Uterus (tissue), 2 donors: ENCODE results near the gene MYZAP.

ENCODE experiments used
- POLR2A ChIP-seq, 2 donors: fragments of 450-650 bp; IDR thresholded peaks; one replicate each; pipeline ENCODE4 v1.6.1; 2016; ENCODE audit warnings: antibody characterized with exemption in 2 of 2, mild to moderate bottlenecking in 1 of 2, moderate library complexity in 1 of 2
- TF ChIP-seq, protein P1 (sequence below), 4 experiments: fragments of 200-600 bp in 2 of 4; fragments of 450-650 bp in 2 of 4; sonication (generic) in 2 of 4; IDR thresholded peaks; one replicate each; pipeline ENCODE4 v1.5.1; 2016 to 2019; ENCODE audit warnings: antibody characterized with exemption in 4 of 4, mild to moderate bottlenecking in 2 of 4, moderate library complexity in 1 of 4

DNA sequence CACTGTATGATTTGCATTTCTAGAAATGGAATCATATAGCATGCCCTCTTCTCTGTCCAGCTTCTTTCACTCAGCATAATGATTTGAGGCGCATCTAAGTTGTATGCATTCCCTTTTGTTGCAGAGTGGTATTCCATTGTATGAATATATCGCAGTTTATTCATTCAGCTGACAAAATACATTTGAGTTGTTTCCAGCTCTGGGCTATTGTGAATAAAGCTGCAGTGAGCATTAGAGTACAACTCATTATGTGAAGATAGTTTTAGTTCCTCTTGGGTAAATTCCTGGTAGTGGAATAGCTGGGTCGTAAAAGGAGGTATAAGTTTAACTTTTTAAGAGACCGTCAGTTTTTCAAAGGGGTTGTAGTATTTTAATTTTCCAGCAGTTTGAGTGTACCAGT, 76.3 kb downstream of the MYZAP start:
- TF ChIP-seq, protein P1, sequence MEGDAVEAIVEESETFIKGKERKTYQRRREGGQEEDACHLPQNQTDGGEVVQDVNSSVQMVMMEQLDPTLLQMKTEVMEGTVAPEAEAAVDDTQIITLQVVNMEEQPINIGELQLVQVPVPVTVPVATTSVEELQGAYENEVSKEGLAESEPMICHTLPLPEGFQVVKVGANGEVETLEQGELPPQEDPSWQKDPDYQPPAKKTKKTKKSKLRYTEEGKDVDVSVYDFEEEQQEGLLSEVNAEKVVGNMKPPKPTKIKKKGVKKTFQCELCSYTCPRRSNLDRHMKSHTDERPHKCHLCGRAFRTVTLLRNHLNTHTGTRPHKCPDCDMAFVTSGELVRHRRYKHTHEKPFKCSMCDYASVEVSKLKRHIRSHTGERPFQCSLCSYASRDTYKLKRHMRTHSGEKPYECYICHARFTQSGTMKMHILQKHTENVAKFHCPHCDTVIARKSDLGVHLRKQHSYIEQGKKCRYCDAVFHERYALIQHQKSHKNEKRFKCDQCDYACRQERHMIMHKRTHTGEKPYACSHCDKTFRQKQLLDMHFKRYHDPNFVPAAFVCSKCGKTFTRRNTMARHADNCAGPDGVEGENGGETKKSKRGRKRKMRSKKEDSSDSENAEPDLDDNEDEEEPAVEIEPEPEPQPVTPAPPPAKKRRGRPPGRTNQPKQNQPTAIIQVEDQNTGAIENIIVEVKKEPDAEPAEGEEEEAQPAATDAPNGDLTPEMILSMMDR (IDR thresholded peaks at IDR 0.05) = no peak
- no peak for TF ChIP-seq POLR2A (IDR thresholded peaks at IDR 0.05)
